Neutrophil (primary cell): ENCODE measurements around the gene EXT2.

Experiments
- H3K27ac ChIP-seq: fragments of 200-600 bp; sonication (generic); 2 replicates; pipeline ENCODE4 v1.5.1; 2016; ENCODE audit warnings: mild to moderate bottlenecking, moderate library complexity
- H3K27me3 ChIP-seq: fragments of 200-600 bp; sonication (generic); 2 replicates; pipeline ENCODE4 v1.6.0; 2016; ENCODE audit warnings: mild to moderate bottlenecking
- H3K36me3 ChIP-seq: fragments of 200-600 bp; sonication (generic); 2 replicates; pipeline ENCODE4 v1.5.1; 2017
- H3K4me1 ChIP-seq, 2 experiments: fragments of 200-600 bp in 1 of 2; sonication (generic) in 1 of 2; 1 replicate in 1 of 2; 2 replicates in 1 of 2; pipeline versions ENCODE4 v1.5.1 to v1.6.1; 2013 to 2016; ENCODE audit warnings: low read depth in 1 of 2, low read length in 1 of 2, mild to moderate bottlenecking in 1 of 2, moderate library complexity in 1 of 2; ENCODE audit not compliant: control insufficient read depth in 1 of 2, insufficient read depth in 1 of 2
- H3K4me3 ChIP-seq, 2 experiments: fragments of 200-600 bp in 1 of 2; sonication (generic) in 1 of 2; 1 replicate in 1 of 2; 2 replicates in 1 of 2; pipeline ENCODE4 v1.5.1; 2013 to 2016; ENCODE audit warnings: low read depth in 1 of 2, low read length in 1 of 2, mild to moderate bottlenecking in 1 of 2, moderate library complexity in 1 of 2
- H3K9me3 ChIP-seq: fragments of 200-600 bp; sonication (generic); 2 replicates; pipeline ENCODE4 v1.5.1; 2016
- CTCF ChIP-seq: fragments of 200-600 bp; sonication (generic); IDR thresholded peaks from 2 replicates; pipeline ENCODE4 v1.5.1; 2016; ENCODE audit warnings: antibody characterized with exemption

EXT2 gene

GRCh38 chr11:44252999-44253602, 157.6 kb downstream of the EXT2 start:
- no peak overlapping the region for H3K27ac ChIP-seq
- H3K36me3 ChIP-seq = no peaks in the 10 kb centered on the region
- TF ChIP-seq CTCF = no peak
- no peak overlapping the region for H3K4me3 ChIP-seq
- H3K9me3 ChIP-seq = no peaks in the 10 kb centered on the region
- H3K4me1 ChIP-seq = no peaks in the 10 kb centered on the region
- no peaks in the 10 kb centered on the region for H3K27me3 ChIP-seq

- Histone ChIP-seq H3K36me3 (no peaks in the 10 kb centered on the region), H3K9me3 (no peaks in the 10 kb centered on the region), H3K4me3 (no peak overlapping the region), H3K4me1 (no peaks in the 10 kb centered on the region), H3K27me3 (peaks cover 5% of the 10 kb centered on the region), H3K27ac (no peak overlapping the region)
- TF ChIP-seq CTCF = no peak
These were observed 160.1 kb downstream of the EXT2 start for GRCh38 chr11:44255406-44256071.

GRCh38 chr11:44256673-44257291, 161.3 kb downstream of the EXT2 start:
- no peaks in the 10 kb centered on the region for H3K4me1 ChIP-seq
- H3K9me3 ChIP-seq = no peaks in the 10 kb centered on the region
- H3K27ac ChIP-seq = no peak overlapping the region
- H3K27me3 ChIP-seq = peaks cover 5% of the 10 kb centered on the region
- no peaks in the 10 kb centered on the region for H3K36me3 ChIP-seq
- TF ChIP-seq CTCF = no peak
- no peak overlapping the region for H3K4me3 ChIP-seq

- no peak overlapping the region for H3K4me3 ChIP-seq
- TF ChIP-seq CTCF = no peak
- H3K27me3 ChIP-seq = peaks cover 5% of the 10 kb centered on the region
- H3K4me1 ChIP-seq = no peaks in the 10 kb centered on the region
- no peak overlapping the region for H3K27ac ChIP-seq
- no peaks in the 10 kb centered on the region for H3K9me3 ChIP-seq
- H3K36me3 ChIP-seq = no peaks in the 10 kb centered on the region
These were observed 162.1 kb downstream of the EXT2 start for GRCh38 chr11:44257338-44258189.

- Histone ChIP-seq H3K36me3 (no peaks in the 10 kb centered on the region), H3K4me1 (no peaks in the 10 kb centered on the region), H3K4me3 (no peak overlapping the region), H3K9me3 (no peaks in the 10 kb centered on the region), H3K27me3 (peaks cover 5% of the 10 kb centered on the region), H3K27ac (no peak overlapping the region)
- no peak for TF ChIP-seq CTCF
These were observed 162.7 kb downstream of the EXT2 start for GRCh38 chr11:44258190-44258489.
